Right hindlimb (tissue), 1 donor: ENCODE measurements around the gene SKI.

Source experiments
- DNase-seq: peaks from one replicate; pipeline ENCODE4 v3.0.0-alpha.2; 2018

SKI gene

DNA sequence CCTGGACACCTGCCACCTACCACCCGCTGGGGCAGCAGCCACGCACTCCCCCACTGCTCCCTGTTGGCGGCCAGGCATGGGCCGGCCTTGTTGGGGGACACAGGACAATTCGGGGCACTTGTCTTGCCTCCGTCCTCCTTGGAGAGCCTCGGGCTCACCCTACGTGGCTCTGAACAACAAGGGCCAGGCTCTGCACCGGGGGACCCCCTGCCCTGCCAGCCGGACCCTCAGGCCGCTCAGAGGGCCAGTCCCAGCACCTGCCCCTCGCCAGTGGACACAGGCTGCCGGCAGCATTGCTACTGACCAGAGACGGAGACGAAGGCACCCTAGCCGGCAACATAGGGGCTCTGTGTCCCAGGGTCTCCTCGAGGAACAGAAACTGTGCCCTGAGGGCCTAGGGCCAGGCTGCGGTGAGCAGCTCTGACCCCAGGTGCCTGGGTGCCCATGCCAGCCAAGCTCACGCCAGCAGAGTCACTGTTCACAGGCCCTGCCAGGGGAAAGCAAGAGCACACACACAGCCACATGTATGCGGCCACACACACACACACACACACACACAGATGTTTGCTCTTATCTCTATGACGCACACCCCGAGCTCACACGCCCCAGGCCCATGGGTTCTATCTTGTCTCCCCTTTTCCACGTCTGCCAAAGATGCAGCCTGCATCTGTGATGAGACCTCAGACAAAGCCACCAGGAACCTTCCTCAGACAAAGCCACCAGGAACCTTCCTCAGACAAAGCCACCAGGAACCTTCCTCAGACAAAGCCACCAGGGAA lies 117.4 kb downstream of the SKI start:
- peak; percentile 17 for DNase-seq

DNA sequence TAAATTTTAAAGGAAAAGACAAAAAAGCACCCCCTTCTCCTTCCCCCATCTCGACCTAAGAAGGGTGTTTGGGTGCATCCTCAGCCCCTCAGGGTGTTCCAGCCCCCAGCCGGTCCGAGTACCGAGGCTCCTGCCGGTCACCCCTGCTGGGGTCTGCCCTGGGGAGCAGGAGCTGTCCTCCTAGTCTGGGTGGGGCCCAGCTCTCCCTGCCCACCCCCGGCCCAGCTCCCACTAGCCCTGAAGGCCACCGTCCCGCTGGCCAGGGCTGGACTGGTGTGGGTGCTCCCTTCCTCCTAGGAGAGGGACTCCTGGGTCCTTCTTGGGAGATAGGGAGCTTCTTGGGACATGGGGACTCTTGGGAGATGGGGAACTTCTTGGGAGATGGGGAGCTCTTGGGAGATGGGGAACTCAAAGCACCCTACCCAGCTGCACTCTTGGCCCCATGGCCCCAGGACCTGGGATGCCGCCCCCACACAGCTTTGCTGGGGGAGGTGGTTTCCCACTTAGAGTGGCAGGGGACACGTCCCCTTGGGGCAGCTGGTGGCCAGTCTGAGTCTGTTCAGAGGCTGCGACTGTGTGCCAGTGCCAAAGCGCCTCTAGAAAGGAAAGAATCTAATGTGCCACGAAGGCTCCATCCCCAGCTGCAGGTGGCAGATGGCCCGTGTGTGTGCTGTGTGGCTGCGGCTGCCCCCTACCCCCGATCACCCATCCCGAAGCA lies 118.7 kb downstream of the SKI start:
- DNase-seq, result peak; percentile 9

DNA sequence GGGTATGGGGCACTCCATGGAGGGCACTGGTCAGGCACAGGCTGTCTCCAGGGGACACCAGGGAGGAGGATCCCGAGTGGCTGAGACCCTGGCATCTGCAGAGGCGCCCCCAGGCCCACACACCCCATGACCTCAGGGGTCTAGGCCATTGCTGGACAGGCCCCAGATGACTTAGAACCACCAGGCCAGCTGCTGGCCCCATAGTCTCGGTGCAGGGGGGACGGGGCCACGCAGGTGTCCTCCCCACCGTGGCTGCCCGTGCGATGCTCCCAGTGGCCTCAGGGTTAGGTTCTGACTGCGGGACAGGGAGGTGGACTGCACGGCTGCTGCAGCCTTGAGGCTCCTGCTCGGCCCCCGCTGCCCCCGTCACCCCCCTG lies 119.3 kb downstream of the SKI start:
- DNase-seq, result peak; percentile 11

DNA sequence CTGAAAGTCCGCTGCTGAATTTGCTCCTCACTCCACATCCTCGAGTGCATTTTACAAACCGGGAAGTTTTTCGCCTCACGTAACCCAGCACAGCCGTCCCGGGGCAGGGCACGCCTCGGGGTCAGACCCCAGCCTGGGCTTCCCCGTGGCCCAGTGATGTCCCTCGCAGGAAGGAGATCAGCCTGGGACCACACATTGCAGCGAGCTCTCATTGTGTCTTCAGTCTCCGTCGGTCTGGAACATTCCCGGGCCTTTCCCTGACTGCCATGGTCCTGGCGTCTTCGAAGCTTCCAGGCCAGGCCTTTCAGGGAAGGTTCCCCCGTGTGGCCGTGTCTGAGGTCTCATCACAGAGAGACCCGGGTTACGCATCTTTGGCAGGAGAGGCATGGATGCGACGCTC lies 119.8 kb downstream of the SKI start:
- no peak for DNase-seq

DNA sequence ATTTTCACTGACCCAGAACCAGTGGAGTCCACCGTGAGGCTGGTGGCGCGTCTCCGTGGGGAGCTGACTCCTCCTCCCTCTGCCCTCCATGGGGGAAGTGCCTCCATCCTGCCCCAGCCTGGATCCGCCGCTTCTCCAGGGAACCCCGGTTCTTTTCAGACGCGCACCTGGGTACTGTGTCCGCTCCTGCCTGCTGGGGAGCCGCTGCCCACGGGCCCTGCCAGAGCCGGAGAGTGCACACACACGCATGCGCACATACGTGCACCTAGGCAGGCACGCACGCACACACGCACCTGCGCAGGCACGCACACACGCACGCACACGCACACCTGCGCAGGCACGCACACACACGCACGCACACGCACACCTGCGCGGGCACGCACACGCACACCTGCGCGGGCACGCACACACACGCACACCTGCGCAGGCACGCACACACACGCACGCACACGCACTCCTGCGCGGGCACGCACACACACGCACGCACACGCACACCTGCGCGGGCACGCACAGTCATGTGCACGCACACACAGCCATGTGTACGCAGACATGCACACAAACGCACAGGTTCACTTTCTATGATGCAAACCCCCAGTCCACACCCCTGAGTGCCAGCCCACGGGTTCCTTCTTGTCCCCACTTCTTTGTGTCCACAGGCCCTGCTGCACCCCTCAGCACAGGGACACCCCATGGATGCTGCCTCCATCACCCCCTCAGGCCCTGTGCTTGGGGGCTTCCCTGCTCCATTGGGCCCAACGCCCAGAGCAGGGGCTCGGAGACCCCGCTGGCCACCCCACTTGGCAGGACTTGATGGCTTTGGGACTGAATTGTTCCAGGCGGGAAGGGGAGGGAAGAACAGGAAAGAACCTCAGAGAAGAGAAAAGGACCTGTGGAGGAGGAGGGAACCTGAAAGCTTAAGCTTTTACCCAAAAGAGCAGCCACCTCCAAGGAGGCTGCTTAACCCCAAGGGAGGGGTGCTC lies 120.5 kb downstream of the SKI start:
- no peak for DNase-seq

DNA sequence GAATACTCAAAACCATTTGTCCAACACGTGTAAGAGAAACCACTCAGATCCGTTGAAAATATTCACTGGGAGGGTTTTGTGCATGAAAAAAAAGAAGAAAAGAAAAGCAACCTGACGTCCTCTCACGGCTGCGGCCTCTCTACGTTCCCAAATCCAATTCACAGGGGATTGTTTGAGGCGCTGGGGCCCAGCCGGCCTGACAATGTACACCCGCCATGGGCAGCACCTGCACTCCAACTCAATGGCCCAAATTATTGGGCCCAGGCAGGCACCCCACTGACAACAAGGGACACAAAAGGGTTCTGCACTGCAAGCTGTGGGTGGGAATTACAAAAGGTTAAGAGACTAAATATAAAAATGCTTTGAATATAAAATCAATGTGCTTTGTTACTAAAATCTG lies 121.7 kb downstream of the SKI start:
- no peak for DNase-seq

DNA sequence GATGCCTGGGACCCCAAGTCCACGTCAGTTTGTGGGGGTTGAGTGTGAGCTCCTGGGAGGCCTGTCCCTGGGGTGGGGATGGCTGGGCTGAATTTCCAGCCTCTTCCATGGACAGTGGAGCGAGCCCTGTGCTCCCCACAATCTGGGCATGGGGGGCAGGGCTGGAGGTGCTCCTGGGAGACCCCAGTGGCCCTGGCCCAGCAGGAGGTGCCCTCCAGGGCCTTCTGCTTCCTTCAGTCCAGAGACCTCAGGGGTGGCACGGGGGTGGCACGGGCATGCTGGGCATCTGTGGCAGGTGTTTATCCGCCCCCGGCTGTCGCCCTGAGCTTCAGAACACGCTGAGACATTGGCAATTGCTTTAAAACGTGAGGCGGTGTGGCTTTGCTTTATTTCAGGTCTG lies 122.4 kb downstream of the SKI start:
- no peak for DNase-seq

DNA sequence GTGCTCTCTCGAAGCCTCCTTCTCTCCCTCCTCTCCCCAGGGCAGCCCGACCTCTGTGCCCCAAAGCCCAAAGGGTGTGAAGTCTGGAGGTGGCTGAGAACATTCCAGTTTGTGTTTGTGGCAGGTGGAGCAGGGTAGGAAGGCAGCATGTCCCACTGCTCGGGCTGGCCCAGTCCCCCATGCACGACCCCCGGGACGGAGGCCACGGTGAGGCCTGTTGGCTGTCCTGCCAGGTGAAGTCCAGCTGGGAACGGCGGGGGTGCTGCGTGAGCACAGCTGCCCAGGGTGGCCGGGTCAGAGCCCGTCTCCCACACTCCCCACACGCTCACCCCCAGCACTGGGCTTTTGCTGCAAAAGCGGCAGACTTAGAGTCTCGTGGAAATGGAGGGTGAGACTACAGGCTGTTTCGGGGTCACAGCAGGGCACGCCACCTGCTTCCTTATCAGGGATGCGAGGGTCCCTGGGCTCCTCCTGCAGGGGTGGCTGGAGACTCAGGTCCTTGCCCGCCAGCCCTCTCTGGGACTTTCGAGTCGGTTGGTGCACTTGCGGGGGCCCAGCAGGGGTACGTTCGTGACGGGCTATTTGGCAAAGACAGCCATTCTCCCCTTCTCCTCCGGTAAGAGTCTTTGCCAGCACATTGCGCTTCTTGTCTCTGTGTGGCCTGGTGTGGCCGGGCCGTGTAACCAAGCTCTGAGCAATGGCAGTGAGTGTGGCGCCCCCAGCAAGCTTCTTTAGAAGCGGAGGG lies 123.0 kb downstream of the SKI start:
- DNase-seq, result no peak

DNA sequence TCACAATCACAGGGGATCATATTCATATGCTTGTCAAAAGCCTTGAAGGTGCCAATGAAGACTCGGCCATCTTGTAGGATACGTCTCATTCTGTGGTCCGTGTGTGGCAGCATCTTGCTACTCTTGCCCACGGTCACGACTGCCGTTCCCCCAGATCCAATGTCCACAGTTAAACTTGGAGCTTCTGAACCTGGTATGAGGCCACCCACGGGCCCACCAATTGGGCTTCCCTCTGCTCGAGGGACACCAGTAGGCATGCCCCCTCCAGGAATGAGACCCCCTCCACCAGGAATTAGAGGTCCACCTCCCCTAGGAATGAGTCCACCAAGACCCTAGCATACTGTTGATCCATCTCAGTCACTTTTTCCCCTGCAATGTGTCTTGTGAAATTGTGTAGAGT lies 123.6 kb downstream of the SKI start:
- no peak for DNase-seq

DNA sequence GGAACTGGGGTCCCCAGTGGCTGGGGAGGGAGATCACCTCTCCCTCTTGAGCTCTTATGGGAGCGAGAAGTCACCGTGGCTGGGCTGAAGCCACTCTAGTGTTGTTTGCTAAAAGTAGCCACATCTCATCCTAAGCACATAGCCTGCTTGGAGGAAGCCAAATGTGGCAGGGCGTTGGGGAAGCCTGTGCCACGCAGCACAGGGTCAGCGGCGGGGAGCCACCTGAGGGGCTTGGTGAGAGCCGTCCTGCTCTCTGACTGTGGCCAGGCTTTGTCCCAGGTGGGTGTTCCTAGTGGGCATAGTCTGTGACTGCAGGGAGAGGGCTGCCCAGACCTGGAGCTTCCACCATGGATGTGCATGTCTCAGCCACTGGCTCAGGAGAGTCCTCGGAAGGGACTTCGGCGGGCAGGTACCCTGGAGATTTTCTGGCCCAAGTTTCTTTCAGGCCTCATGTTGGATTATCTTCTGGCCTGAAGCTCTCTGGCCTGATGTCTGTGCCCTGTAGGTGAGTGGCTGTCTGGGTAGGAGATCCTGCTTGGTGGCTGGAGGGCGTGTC lies 124.3 kb downstream of the SKI start:
- DNase-seq, result no peak

DNA sequence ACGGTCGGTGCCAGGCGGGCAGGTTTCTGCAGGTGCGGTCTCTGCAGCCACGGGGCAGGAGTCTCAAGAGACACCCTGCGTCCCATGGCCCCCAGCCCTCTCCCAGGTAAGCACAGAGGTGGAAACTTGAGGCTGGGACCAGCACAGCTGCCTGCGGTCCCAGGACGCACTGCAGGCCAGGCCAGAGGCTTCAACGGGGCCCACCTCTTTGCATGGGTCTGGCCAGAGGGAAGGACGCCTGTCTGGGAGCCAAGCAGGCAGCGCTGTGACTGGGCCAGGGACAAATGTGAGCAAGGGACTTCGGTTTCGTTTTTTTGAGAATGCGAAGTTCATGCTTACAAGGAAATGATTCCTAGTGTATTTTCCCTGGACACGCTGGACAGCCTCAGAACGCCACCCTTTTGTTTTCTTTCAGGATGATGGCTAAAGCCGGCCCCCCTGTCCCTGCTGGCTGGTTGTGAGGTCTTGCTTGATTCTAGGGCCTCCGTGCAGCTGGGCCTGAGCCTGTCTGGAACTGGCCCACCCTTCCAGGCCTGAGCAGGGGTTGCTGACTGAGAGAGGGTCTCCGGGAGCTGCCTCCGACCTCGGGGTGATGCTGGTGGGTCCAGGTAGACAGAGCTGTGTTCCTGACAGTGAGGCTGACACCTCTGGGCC lies 124.9 kb downstream of the SKI start:
- DNase-seq, result no peak

DNA sequence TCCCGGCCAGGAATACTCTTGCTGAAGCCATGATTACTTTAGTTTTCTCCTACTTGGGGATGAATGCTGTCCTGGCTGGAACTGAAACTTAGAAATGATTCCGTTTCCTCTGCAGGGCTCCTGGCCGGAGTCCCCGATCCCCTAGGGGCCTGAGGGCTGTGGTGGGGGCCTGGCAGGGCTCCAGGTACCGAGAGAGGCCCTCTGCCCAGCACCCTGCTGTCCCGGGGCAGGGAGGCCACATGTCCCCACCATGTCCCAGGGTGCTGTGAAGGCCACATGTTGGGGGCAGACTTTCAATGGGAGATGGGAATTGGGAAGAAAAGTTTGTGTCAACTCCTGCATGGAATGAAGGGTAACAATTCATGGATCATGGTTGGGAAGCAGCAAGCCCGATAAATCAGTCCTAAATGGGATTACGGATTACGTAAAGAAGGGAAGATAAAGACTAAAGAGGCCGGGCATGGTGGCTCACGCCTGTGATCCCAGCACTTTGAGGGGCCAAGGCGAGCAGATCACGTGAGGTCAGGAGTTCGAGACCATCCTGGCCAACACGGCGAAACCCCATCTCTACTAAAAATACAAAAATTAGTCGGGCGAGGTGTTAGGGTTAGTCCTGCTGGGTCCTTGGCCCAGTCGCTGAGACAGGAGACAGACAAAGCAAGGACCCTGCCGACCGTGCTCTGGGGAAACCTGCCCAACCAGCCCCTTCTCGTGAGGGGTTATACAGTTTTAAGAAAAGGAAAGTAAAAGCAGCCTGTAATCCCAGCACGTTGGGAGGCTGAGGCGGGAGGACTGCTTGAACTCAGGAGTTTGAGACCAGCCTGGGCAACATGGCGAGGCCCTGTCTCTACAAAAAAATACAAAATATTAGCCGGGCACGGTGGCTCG lies 125.7 kb downstream of the SKI start:
- no peak for DNase-seq

DNA sequence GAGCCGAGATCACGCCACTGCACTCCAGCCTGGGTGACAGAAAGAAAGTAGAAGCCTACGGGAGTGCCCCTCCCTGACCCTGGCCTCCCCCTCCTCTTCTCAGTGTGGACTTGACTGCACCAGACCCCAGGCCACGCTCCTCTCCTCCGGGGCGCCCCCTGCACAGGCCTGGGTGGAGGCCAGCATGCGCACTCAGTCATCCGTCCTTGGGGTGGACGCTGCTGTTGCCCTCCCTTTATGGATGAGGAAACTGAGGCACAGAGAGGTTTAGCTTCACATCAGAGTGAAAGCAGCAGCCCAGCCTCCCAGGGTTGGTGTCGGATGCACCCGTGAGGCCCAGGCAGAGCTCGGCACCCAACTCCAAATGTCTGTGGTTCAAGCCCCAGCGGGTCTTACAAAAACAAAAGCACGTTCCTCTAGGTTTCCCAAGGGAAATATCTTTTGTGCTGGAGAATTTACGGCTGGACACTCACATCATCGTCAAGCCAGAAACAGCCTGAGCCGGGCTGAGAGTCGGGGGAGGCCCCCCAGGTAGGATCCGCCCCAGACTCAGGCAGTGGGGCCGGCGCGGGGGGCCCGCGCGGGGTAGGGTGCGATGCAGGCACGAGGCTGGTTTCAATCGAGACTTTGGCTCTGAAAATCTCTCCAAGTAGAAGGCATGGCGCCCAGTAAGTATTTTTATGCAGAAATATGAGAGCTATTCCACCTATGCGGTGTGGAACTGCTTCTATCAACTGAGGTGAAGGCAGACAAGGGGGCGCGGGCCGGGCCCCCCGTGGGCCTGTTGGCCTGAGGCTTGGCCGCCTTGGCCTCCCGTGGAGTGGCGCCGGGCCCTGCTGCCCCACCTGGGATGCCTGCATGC lies 126.6 kb downstream of the SKI start:
- peak; percentile 63 for DNase-seq

DNA sequence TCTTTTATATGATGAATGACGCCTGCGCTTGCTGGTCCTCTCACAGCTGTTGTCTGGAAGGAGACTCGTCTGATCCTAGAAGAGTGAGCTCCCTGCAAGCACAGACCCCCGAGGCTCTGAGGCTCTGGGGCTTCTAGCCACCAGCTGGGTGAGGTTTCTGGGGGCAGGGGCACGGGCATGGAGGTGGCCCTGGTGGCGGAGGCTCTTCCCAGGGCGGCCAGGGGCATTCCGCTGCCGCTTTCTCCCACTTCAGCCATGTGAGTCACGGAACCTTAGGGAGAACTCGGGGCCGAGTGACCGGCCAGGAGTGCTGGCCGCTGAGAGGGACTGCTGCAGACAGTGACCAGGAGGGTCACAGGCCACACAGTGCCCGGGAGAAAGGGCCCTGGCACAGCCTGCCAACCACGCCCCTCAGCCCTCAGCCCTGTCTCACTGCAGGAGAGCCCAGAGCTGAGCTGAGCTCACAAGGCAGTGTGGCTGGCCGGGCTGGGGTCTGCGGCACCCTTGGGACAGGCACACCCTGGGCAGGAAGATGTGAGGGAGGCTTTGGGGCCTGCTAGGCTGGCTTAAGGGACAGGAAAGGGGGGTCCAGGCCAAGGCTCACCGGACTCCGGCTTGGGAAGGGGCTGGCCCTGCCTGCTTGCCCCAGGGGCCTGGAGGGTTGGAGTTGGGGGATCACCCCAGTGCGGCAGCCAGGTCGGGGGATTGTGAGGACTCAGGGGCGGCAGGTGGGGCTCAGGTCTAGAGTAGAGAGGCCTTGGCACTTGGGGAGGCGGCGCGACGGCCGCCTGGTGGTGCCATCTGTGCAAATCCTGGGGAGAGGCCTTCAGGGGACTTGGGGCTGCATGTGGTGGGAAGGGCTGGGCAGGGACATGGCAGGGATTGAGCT lies 127.5 kb downstream of the SKI start:
- DNase-seq, result no peak

DNA sequence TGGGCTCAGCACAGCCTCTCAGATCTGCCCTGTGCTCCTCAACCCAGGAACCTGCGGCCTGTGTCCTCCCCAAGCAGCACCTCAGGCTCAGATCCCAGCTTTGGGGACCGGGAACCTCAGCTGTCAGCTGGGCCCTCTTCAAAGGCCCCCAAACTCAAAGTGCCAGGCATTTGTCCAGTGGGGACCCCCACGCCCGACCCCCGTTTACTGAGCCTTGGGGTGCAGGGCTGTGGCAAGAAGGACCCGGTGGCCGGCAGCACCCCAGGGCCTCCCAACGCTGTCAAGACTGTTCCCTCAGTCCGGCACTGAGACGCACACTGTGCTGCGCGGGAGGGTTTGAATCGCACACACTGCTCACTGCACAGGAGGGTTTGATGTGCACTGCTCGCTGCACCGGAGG lies 128.3 kb downstream of the SKI start:
- no peak for DNase-seq

DNA sequence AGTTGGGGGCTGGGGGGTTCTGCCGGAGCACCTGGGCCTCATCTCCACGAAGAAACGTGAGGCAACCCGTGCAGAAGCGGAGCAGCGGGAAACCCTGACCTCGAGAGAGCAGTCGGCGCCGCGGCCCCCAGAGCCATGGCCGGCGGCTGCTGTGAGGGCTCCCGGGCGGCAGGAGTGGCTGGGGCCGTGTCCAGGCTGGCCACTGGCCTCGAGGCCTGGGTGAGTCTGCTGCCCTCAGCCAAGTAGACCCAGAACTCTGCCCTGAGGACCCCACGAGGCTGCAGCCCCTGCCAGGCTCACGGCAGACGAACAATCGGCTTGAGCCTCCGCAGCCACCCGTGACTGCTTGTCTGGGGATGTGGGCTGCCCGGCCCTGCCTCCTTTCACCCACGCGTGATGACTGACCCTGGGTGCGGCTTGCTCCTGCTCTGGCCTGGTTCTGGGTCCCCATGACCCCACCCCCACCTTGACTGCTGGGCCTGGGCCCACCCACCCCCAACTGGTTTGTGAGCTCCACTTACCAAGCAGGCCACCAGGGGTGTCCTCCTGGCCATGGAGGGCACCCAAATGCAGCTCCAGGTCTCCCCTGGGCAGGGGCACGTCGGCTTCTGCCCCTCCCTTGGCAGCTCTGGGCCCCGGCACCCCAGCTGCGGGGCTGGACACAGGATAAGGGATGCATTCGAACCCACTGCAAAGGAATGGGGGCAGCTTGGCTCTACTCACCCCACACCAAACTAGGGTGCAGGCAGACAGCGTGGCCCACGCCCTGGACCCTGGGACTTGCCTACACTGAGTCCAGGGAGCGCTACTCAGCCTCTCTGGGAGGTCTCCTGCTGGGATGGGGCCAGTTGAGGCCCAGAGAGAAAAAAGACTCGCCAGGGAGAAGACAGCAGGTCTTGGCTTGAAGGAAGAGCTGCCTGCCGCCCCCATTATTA lies 129.1 kb downstream of the SKI start:
- no peak for DNase-seq

DNA sequence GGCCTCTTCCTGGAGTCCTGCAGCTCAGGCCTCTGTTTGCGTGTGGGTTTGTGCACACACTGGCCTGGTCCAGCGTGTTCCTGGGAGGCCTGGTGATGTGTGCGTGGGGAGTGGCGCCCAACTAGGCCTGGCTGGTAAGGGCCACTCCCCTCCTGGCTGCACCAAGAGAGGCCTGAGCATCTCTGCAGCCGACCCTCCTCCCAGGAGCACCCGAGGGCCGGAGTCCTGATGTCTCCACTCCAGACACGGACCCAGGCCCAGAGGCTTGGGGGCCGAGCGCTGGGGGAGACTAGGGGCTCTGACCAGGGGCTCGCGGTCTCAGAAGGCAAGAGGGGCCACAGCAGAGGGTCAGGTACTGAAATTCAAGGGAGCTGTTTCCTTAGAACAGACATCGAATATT lies 130.0 kb downstream of the SKI start:
- no peak for DNase-seq
